GM18505 (cell line): ENCODE results near the gene CMTM7.

Source experiments
- ATAC-seq: cut with Tn5 transposase; IDR thresholded peaks from one replicate; pipeline ENCODE4 v1.9.1; 2021; ENCODE audit not compliant: unreplicated experiment
- POLR2A ChIP-seq: IDR thresholded peaks from 4 replicates; pipeline ENCODE4 v1.6.1; 2011; ENCODE audit warnings: borderline replicate concordance; ENCODE audit not compliant: insufficient read depth, insufficient read length; ENCODE audit errors: extremely low read depth

CMTM7 gene

GRCh38 chr3:32492684-32493436 lies 101.2 kb downstream of the CMTM7 start:
- TF ChIP-seq POLR2A: no peak
- ATAC-seq: no peak

GRCh38 chr3:32493437-32494414 lies 102.1 kb downstream of the CMTM7 start:
- ATAC-seq: peak; percentile 70
- TF ChIP-seq POLR2A: no peak

- ATAC-seq: no peak
- TF ChIP-seq POLR2A: no peak
Measured at GRCh38 chr3:32495085-32495484, 103.4 kb downstream of the CMTM7 start.

- ATAC-seq: no peak
- no peak for TF ChIP-seq POLR2A
Measured at GRCh38 chr3:32495609-32496008, 104.0 kb downstream of the CMTM7 start.

GRCh38 chr3:32498252-32498651 lies 106.6 kb downstream of the CMTM7 start:
- ATAC-seq: no peak
- TF ChIP-seq POLR2A: no peak

GRCh38 chr3:32498992-32499391 lies 107.3 kb downstream of the CMTM7 start:
- no peak for TF ChIP-seq POLR2A
- no peak for ATAC-seq

GRCh38 chr3:32499585-32499984 lies 107.9 kb downstream of the CMTM7 start:
- no peak for TF ChIP-seq POLR2A
- ATAC-seq: no peak

GRCh38 chr3:32500231-32500630 lies 108.6 kb downstream of the CMTM7 start:
- no peak for ATAC-seq
- TF ChIP-seq POLR2A: no peak

GRCh38 chr3:32500880-32501782 lies 109.5 kb downstream of the CMTM7 start:
- TF ChIP-seq POLR2A: no peak
- ATAC-seq: no peak

GRCh38 chr3:32501783-32502117 lies 110.1 kb downstream of the CMTM7 start:
- no peak for TF ChIP-seq POLR2A
- no peak for ATAC-seq

GRCh38 chr3:32502118-32502945 lies 110.7 kb downstream of the CMTM7 start, which contains the start of gene CMTM6:
CMTM6 (minus strand) TSS chr3:32502852; CDS start chr3:32502745, 107 bp downstream.
- TF ChIP-seq POLR2A: peak; percentile 88
- ATAC-seq: peak; percentile 72

- no peak for TF ChIP-seq POLR2A
- ATAC-seq: no peak
Measured at GRCh38 chr3:32502946-32503286, 111.3 kb downstream of the CMTM7 start.
